ENCODE measurements around the gene CDKL4. TPM values are rescaled to one million over a fixed set of nuclear protein-coding genes. Genes with fewer than 3 reads are reported as not detected.

The CDKL4 gene
- polyA plus RNA-seq, 2 donors, result not detected

DNA sequence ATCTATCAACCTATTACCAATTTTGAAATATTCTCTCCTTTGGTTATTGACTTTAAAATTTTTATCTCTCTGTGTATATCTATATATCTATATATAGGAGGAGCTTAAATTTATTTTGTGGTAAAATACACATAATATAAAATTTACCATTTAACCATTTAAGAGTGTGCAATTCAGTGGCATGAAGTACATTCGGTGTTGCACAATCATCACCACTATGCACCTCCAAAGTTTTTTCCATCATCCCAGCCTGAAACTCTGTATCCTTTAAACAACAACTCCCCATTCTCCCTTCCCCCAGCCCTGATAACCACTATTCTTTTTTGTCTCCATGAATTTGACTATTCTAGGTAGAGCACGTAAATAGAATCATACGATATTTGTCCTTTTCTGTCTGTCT is 49.1 kb downstream of the CDKL4 start:
- 97 to 99% methylated on average over 3 of the region's 3 CpGs for WGBS, 2 donors
- Histone ChIP-seq H3K4me3 (ENCODE audit: low read depth in 1 of 2, low read length in 2 of 2) (no peak overlapping the region), H3K4me1 (ENCODE audit: control insufficient read depth in 2 of 2, insufficient read depth in 2 of 2, low read length in 1 of 2) (no peaks in the 10 kb centered on the region), H3K27ac (ENCODE audit: low read depth in 2 of 2, low read length in 1 of 2) (no peak overlapping the region), H3K9me3 (ENCODE audit: control insufficient read depth in 2 of 2, insufficient read depth in 1 of 2, low read depth in 1 of 2, low read length in 1 of 2) (no peaks in the 10 kb centered on the region), H3K36me3 (ENCODE audit: control insufficient read depth in 2 of 2, insufficient read depth in 2 of 2, low read length in 1 of 2) (no peaks in the 10 kb centered on the region), H3K27me3 (ENCODE audit: control insufficient read depth in 1 of 2, insufficient read depth in 2 of 2, low read length in 2 of 2) (no peaks in the 10 kb centered on the region)

DNA sequence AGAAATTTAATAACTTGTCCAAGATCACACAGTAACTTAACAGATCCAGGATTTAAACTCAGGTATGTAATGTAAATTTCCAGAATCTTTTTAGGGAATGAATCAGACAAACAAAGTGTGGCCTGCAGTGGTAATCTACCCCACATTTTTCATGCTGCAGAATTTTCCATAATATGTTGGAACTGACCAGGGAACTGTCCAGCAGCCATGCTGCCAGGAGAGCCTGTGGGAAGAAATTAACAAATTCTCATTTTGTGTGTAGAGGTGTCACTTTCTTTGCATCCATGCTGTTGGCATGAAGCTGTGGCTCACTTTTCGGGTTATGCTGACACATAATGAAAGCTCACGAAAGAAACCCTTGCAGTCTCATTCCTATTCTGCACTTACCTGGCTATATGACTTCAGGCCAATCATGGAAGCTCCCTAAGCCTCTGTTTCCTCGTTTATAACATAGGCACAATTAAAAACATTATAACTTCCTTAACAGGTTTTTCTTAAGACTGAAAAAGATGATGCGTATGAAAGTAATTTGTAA is 54.7 kb downstream of the CDKL4 start:
- Histone ChIP-seq H3K27ac (ENCODE audit: low read depth in 2 of 2, low read length in 1 of 2) (no peak overlapping the region), H3K4me3 (ENCODE audit: low read depth in 1 of 2, low read length in 2 of 2) (no peak overlapping the region), H3K27me3 (ENCODE audit: control insufficient read depth in 1 of 2, insufficient read depth in 2 of 2, low read length in 2 of 2) (no peaks in the 10 kb centered on the region), H3K9me3 (ENCODE audit: control insufficient read depth in 2 of 2, insufficient read depth in 1 of 2, low read depth in 1 of 2, low read length in 1 of 2) (no peaks in the 10 kb centered on the region), H3K4me1 (ENCODE audit: control insufficient read depth in 2 of 2, insufficient read depth in 2 of 2, low read length in 1 of 2) (no peaks in the 10 kb centered on the region), H3K36me3 (ENCODE audit: control insufficient read depth in 2 of 2, insufficient read depth in 2 of 2, low read length in 1 of 2) (no peaks in the 10 kb centered on the region)
- 72 to 79% methylated on average over 4 of the region's 4 CpGs for WGBS, 2 donors

DNA sequence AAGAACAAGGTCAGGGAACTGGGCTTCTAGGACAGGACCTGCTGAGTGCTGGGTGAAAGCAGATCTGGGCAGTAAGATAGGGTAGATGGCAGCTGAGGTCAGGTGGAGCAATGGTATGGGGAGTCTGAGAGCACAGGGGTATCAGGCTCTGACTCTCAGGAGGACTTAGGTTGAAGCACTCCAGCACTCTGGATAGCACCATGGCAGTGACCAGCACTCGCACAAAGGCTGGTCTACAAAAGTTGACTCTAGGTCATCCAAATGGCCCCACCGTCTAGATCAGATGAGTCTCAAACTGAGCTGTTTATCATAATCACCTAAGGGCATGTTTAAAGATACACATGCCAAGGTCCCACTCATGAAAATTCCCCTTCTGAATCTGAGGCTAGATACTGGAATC is 60.1 kb downstream of the CDKL4 start:
- 87 to 92% methylated on average over 2 of the region's 2 CpGs for WGBS, 2 donors
- Histone ChIP-seq H3K36me3 (ENCODE audit: control insufficient read depth in 2 of 2, insufficient read depth in 2 of 2, low read length in 1 of 2) (no peaks in the 10 kb centered on the region), H3K9me3 (ENCODE audit: control insufficient read depth in 2 of 2, insufficient read depth in 1 of 2, low read depth in 1 of 2, low read length in 1 of 2) (no peaks in the 10 kb centered on the region), H3K27ac (ENCODE audit: low read depth in 2 of 2, low read length in 1 of 2) (no peak overlapping the region), H3K4me1 (ENCODE audit: control insufficient read depth in 2 of 2, insufficient read depth in 2 of 2, low read length in 1 of 2) (no peaks in the 10 kb centered on the region), H3K27me3 (ENCODE audit: control insufficient read depth in 1 of 2, insufficient read depth in 2 of 2, low read length in 2 of 2) (no peaks in the 10 kb centered on the region), H3K4me3 (ENCODE audit: low read depth in 1 of 2, low read length in 2 of 2) (no peak overlapping the region)

DNA sequence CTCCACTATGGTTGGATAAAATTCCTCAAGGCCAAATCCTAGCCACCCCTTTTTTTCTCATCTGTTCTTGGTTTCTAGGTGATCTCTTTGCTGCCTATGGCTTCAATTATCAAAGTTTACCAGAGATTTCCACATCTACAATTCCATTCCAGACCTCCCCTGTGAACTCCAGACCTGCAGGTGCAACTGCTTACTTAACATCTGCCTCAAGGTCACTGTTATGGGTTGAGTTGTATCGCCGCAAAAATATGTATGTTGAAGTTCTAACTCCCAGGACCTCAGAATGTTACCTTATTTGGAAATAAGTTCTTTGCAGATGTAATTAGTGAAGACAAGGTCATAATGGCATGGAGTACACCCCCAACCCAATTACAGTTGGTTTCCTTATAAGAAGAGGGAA is 62.5 kb downstream of the CDKL4 start:
- H3K27me3 ChIP-seq (ENCODE audit: control insufficient read depth in 1 of 2, insufficient read depth in 2 of 2, low read length in 2 of 2), result no peaks in the 10 kb centered on the region
- no peaks in the 10 kb centered on the region for H3K9me3 ChIP-seq (ENCODE audit: control insufficient read depth in 2 of 2, insufficient read depth in 1 of 2, low read depth in 1 of 2, low read length in 1 of 2)
- WGBS, 2 donors, result 87 to 94% methylated on average over 2 of the region's 2 CpGs
- no peaks in the 10 kb centered on the region for H3K36me3 ChIP-seq (ENCODE audit: control insufficient read depth in 2 of 2, insufficient read depth in 2 of 2, low read length in 1 of 2)
- H3K4me3 ChIP-seq (ENCODE audit: low read depth in 1 of 2, low read length in 2 of 2), result no peak overlapping the region
- H3K4me1 ChIP-seq (ENCODE audit: control insufficient read depth in 2 of 2, insufficient read depth in 2 of 2, low read length in 1 of 2), result no peaks in the 10 kb centered on the region
- no peak overlapping the region for H3K27ac ChIP-seq (ENCODE audit: low read depth in 2 of 2, low read length in 1 of 2)

DNA sequence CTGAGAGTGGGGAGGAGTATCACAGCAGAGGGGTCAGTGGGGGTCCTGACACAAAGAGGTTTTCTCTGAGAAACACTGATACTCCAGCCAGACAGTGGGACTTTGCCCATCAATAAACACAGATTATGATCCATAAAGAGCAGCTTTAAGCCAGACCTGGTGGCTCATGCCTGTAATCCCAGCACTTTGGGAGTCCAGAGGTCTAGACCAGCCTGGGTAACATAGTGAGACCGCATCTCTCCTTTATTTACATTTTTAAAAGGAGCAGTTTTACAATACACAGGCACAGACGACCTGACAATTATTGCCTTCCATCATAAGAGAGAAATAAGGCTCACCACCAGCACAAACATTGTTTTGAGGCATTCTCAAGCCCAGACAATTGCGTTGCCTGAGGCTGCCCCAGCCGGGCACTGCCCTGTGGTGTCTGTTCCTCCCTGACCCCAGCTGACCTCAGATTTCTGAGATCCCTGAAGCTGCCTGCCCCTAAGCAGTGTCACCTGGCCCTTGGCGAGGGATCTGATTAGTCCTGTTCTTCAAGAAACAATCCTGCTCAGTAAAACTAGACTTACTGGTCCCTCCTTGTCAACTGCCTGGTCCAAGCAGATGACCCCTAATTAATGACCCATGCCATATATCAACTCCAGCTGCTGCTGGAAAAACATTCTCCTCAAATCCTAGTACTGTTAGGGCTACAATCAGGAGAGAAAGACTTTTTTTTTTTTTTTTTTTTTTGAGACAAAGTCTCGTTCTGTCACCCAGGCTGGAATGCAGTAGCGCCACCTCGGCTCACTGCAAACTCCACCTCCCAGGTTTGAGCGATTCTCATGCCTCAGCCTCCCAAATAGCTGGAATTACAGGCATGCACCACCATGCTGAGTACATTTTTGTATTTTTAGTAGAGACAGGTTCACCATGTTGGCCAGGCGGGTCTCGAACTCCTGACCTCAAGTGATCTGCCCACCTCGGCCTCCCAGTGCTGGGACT is 63.5 kb downstream of the CDKL4 start:
- H3K4me1 ChIP-seq (ENCODE audit: control insufficient read depth in 2 of 2, insufficient read depth in 2 of 2, low read length in 1 of 2), result no peaks in the 10 kb centered on the region
- H3K27me3 ChIP-seq (ENCODE audit: control insufficient read depth in 1 of 2, insufficient read depth in 2 of 2, low read length in 2 of 2), result no peaks in the 10 kb centered on the region
- no peaks in the 10 kb centered on the region for H3K9me3 ChIP-seq (ENCODE audit: control insufficient read depth in 2 of 2, insufficient read depth in 1 of 2, low read depth in 1 of 2, low read length in 1 of 2)
- H3K4me3 ChIP-seq (ENCODE audit: low read depth in 1 of 2, low read length in 2 of 2), result no peak overlapping the region
- 81 to 84% methylated on average over 12 of the region's 12 CpGs for WGBS, 2 donors
- H3K27ac ChIP-seq (ENCODE audit: low read depth in 2 of 2, low read length in 1 of 2), result no peak overlapping the region
- no peaks in the 10 kb centered on the region for H3K36me3 ChIP-seq (ENCODE audit: control insufficient read depth in 2 of 2, insufficient read depth in 2 of 2, low read length in 1 of 2)

DNA sequence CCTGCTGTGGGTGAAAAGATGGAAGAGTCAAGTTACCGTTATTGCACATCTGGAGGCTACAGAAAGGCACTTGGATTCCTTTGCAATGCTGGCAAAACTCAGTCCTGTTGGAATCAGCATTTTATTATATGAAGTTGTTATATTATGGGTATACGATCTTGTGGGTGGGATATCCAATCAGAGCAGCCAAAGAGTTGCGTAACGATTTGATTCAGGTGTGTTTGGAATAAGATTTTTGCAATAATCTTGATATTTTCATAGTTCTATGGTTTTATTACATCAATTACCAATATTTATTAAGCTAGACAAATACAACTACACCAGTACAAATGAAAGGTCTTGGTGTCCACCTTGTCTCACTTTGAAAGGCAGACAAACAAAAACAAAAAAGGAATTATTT is 65.0 kb downstream of the CDKL4 start:
- Histone ChIP-seq H3K4me3 (ENCODE audit: low read depth in 1 of 2, low read length in 2 of 2) (no peak overlapping the region), H3K27ac (ENCODE audit: low read depth in 2 of 2, low read length in 1 of 2) (no peak overlapping the region), H3K27me3 (ENCODE audit: control insufficient read depth in 1 of 2, insufficient read depth in 2 of 2, low read length in 2 of 2) (no peaks in the 10 kb centered on the region), H3K4me1 (ENCODE audit: control insufficient read depth in 2 of 2, insufficient read depth in 2 of 2, low read length in 1 of 2) (no peaks in the 10 kb centered on the region), H3K36me3 (ENCODE audit: control insufficient read depth in 2 of 2, insufficient read depth in 2 of 2, low read length in 1 of 2) (no peaks in the 10 kb centered on the region), H3K9me3 (ENCODE audit: control insufficient read depth in 2 of 2, insufficient read depth in 1 of 2, low read depth in 1 of 2, low read length in 1 of 2) (no peaks in the 10 kb centered on the region)
- 88 to 90% methylated on average over 4 of the region's 4 CpGs for WGBS, 2 donors

DNA sequence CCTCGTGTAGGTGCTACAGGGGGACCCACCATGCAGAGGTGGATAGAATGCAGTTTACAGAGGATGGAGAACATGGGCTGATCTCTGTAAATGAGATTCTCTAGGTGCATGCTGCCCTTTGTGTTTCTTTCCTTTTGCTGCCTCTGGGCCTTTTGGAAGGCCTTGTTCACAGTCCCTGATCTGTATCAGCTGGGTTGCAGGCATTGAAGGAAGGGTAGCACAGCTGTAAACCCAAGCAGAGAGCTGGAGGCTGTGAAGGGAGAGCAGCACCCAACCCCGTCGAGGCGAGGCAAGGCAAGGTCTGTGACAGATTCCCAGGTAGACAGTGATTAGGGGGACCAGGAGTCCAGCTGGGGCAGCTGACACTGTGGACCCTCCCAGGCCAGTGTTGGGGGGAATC is 66.8 kb downstream of the CDKL4 start:
- H3K36me3 ChIP-seq (ENCODE audit: control insufficient read depth in 2 of 2, insufficient read depth in 2 of 2, low read length in 1 of 2), result no peaks in the 10 kb centered on the region
- no peak overlapping the region for H3K27ac ChIP-seq (ENCODE audit: low read depth in 2 of 2, low read length in 1 of 2)
- 87 to 89% methylated on average over 3 to 4 of the region's 4 CpGs for WGBS, 2 donors
- no peaks in the 10 kb centered on the region for H3K9me3 ChIP-seq (ENCODE audit: control insufficient read depth in 2 of 2, insufficient read depth in 1 of 2, low read depth in 1 of 2, low read length in 1 of 2)
- no peaks in the 10 kb centered on the region for H3K4me1 ChIP-seq (ENCODE audit: control insufficient read depth in 2 of 2, insufficient read depth in 2 of 2, low read length in 1 of 2)
- H3K27me3 ChIP-seq (ENCODE audit: control insufficient read depth in 1 of 2, insufficient read depth in 2 of 2, low read length in 2 of 2), result no peaks in the 10 kb centered on the region
- H3K4me3 ChIP-seq (ENCODE audit: low read depth in 1 of 2, low read length in 2 of 2), result no peak overlapping the region

DNA sequence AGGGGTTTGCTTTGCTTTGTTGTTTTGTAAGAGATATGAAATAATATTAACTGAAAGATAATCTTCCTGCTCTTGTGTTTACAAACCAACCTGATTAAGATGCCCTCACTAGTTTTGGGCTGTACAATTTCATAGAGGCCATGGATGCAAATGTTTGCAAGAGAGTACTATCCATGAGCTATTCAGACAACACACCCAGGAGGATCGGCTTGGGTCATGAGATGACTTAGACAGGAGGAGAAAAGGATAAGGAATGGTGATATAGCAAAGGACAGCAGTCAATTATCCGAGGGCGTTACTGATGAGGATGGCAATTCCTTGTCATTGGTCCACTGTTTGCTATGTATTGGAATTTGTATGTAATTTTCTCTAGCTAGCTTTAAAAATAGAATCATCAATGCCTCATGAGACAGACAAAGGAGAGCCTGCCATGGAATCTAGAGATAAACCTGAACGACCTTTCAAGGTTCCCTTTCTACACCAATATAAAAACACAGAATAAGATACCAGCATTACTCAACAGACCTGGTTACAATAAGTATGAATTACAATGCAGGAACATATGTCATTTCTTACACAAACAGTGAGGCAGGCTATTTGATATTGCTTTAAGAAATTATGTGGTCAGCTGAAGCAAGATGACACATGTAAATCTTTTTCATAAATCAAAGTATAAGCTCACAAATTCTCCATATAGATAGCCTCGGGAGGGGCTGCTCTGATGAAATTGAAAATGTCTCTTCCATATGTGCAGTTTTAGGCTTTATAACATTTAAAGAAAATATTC is 68.6 kb downstream of the CDKL4 start:
- Histone ChIP-seq H3K36me3 (ENCODE audit: control insufficient read depth in 2 of 2, insufficient read depth in 2 of 2, low read length in 1 of 2) (no peaks in the 10 kb centered on the region), H3K4me1 (ENCODE audit: control insufficient read depth in 2 of 2, insufficient read depth in 2 of 2, low read length in 1 of 2) (no peaks in the 10 kb centered on the region), H3K27ac (ENCODE audit: low read depth in 2 of 2, low read length in 1 of 2) (no peak overlapping the region), H3K4me3 (ENCODE audit: low read depth in 1 of 2, low read length in 2 of 2) (no peak overlapping the region), H3K27me3 (ENCODE audit: control insufficient read depth in 1 of 2, insufficient read depth in 2 of 2, low read length in 2 of 2) (no peaks in the 10 kb centered on the region), H3K9me3 (ENCODE audit: control insufficient read depth in 2 of 2, insufficient read depth in 1 of 2, low read depth in 1 of 2, low read length in 1 of 2) (no peaks in the 10 kb centered on the region)
- WGBS, 2 donors, result 77 to 78% methylated on average over 5 of the region's 5 CpGs

DNA sequence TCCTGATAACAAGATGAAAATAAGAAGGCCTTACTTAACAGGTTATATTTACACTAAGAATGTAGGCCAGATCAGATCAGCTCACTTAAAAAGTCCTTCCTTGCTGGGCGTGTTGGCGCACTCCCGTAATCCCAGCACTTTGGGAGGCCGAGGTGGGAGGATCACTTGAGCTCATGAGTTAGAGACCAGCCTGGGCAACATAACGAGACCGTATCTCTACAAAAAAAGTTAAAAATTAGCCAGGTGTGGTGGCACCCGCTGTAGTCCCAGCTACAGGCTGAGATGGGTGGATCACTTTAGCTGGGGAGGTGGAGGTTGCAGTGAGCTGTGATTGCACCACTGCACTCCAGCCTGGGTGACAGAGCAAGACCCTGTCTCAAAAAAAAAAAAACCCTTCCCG is 69.7 kb downstream of the CDKL4 start:
- whole genome bisulfite sequencing, 2 donors, result 93 to 97% methylated on average over 8 of the region's 8 CpGs
- H3K27me3 ChIP-seq (ENCODE audit: control insufficient read depth in 1 of 2, insufficient read depth in 2 of 2, low read length in 2 of 2), result no peaks in the 10 kb centered on the region
- no peaks in the 10 kb centered on the region for H3K36me3 ChIP-seq (ENCODE audit: control insufficient read depth in 2 of 2, insufficient read depth in 2 of 2, low read length in 1 of 2)
- H3K4me1 ChIP-seq (ENCODE audit: control insufficient read depth in 2 of 2, insufficient read depth in 2 of 2, low read length in 1 of 2), result no peaks in the 10 kb centered on the region
- H3K4me3 ChIP-seq (ENCODE audit: low read depth in 1 of 2, low read length in 2 of 2), result no peak overlapping the region
- H3K27ac ChIP-seq (ENCODE audit: low read depth in 2 of 2, low read length in 1 of 2), result no peak overlapping the region
- no peaks in the 10 kb centered on the region for H3K9me3 ChIP-seq (ENCODE audit: control insufficient read depth in 2 of 2, insufficient read depth in 1 of 2, low read depth in 1 of 2, low read length in 1 of 2)

Measured in esophagus (tissue), 2 donors.